K562 (cell line): Measurements from ENCODE around the gene GALNT16. TPM values are rescaled to one million over a fixed set of nuclear protein-coding genes. Genes with fewer than 3 reads are reported as not detected.

Experiments used
- CBX2 ChIP-seq: fragments of 200-600 bp; sonication (generic); IDR thresholded peaks from one replicate; pipeline ENCODE4 v1.6.1; 2012; ENCODE audit warnings: mild to moderate bottlenecking, low read length, inconsistent platforms; ENCODE audit not compliant: insufficient read depth, poor library complexity, severe bottlenecking
- PHB2 ChIP-seq: fragments of 450-650 bp; IDR thresholded peaks from 2 replicates; pipeline ENCODE4 v1.6.1; 2017; ENCODE audit warnings: low read depth
- RREB1 ChIP-seq: fragments of 250-450 bp; sonication (Bioruptor Pico); IDR thresholded peaks from 2 replicates; pipeline ENCODE4 v1.4.0; 2020
- SETDB1 ChIP-seq: IDR thresholded peaks from one replicate; pipeline ENCODE4 v1.6.1; 2012; ENCODE audit warnings: low read length, control low read depth, inconsistent platforms
- SLC30A9 ChIP-seq: fragments of 250-450 bp; sonication (Bioruptor Pico); IDR thresholded peaks from 2 replicates; pipeline ENCODE4 v1.8.0; 2022; ENCODE audit warnings: mild to moderate bottlenecking, moderate library complexity
- ZNF232 ChIP-seq: sonication (generic); formaldehyde crosslinking; IDR thresholded peaks from 2 replicates; pipeline ENCODE4 v1.8.0; 2022; ENCODE audit warnings: mild to moderate bottlenecking, missing genetic modification reagents
- ZNF318 ChIP-seq, 2 experiments: fragments of 450-650 bp; IDR thresholded peaks; 2 replicates each; pipeline ENCODE4 v1.6.1; 2016; ENCODE audit warnings: mild to moderate bottlenecking in 2 of 2, borderline replicate concordance in 1 of 2, low read depth in 1 of 2, moderate library complexity in 1 of 2
- ZNF436 ChIP-seq: fragments of 250-450, 450-650 bp; sonication (Bioruptor Pico); formaldehyde crosslinking; IDR thresholded peaks from 2 replicates; pipeline ENCODE4 v1.7.0; 2020; ENCODE audit warnings: mild to moderate bottlenecking
- polyA plus RNA-seq, 8 experiments: library from polyadenylated mRNA; depleted of rRNA in 4 of 8; stranded (reverse) in 5 of 8; unstranded in 3 of 8; fragments of >200 nt; fragmentation: Nextera tagmentation in 2 of 8; fragmentation: Illumina TruSeq in 1 of 8; extraction: Ambion mirVana in 2 of 8; extraction: Trizol in 1 of 8; gene quantifications; 2 replicates each; pipeline versions ENCODE4 v1.2.1 to v1.2.3, GENCODE V29; 2011 to 2014; ENCODE audit warnings: inconsistent platforms in 1 of 8, missing spikeins in 1 of 8
- total RNA-seq, 7 experiments: library from RNA; depleted of rRNA in 6 of 7; stranded (reverse); fragments of >200 nt in 6 of 7; fragmentation: Illumina TruSeq in 2 of 7; extraction: Trizol in 2 of 7; gene quantifications; 2 replicates each; pipeline versions ENCODE4 v1.2.1 to v1.2.3, GENCODE V29; 2011 to 2021; ENCODE audit warnings: low replicate concordance in 1 of 7
- TF ChIP-seq, protein P1 (sequence below), 2 experiments: fragments of 450-650 bp in 1 of 2; sonication (generic) in 1 of 2; formaldehyde crosslinking in 1 of 2; IDR thresholded peaks in 1 of 2; conservative IDR thresholded peaks in 1 of 2; 2 replicates each; pipeline versions ENCODE4 v1.6.1 to v1.8.1; 2016 to 2023; ENCODE audit warnings: mild to moderate bottlenecking in 2 of 2, moderate library complexity in 2 of 2, inconsistent platforms in 1 of 2, missing genetic modification reagents in 1 of 2

Gene GALNT16
- total and polyA plus RNA-seq, 9 of the 15 experiments (the other 6 are each of a cell fraction or from before 2014, with no cell fraction given), result not detected

GRCh38 chr14:69291891-69292561 lies 32.1 kb downstream of the GALNT16 start (continued):
- TF ChIP-seq ZNF318 (IDR thresholded peaks at IDR 0.05; ENCODE audit: borderline replicate concordance in 1 of 2, low read depth in 1 of 2) (no peak), PHB2 (no peak), ZNF436 (no peak), SETDB1 (no peak), SLC30A9 (CRISPR knock-in tag) (no peak), CBX2 (no peak), RREB1 (no peak), ZNF232 (no peak)
- TF ChIP-seq, protein P1, sequence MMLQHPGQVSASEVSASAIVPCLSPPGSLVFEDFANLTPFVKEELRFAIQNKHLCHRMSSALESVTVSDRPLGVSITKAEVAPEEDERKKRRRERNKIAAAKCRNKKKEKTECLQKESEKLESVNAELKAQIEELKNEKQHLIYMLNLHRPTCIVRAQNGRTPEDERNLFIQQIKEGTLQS (IDR thresholded peaks at IDR 0.05), result no peak
- TF ChIP-seq, protein P1 (CRISPR knock-in tag; conservative IDR thresholded peaks at IDR 0.05), result no peak
